Type B pancreatic cell (in vitro differentiated cells): Measurements from ENCODE around the gene CKAP2L. TPM values are rescaled to one million over a fixed set of nuclear protein-coding genes. Genes with fewer than 3 reads are reported as not detected.

Experiments
- DNase-seq: peaks from one replicate; pipeline ENCODE4 v3.0.0; 2021; ENCODE audit warnings: mixed read lengths; ENCODE audit not compliant: unreplicated experiment; ENCODE audit errors: extremely low spot score
- H3K27ac Mint-ChIP-seq: 2 replicates; pipeline ENCODE4 v1.8.0; 2021; ENCODE audit warnings: mild to moderate bottlenecking, mixed read lengths
- H3K27me3 Mint-ChIP-seq: 2 replicates; pipeline ENCODE4 v1.8.0; 2021; ENCODE audit warnings: mixed read lengths
- H3K36me3 Mint-ChIP-seq: 2 replicates; pipeline ENCODE4 v1.8.0; 2021; ENCODE audit warnings: mixed read lengths
- H3K4me1 Mint-ChIP-seq: one replicate; pipeline ENCODE4 v1.8.0; 2021; ENCODE audit warnings: mixed read lengths; ENCODE audit not compliant: unreplicated experiment
- H3K4me3 Mint-ChIP-seq: 2 replicates; pipeline ENCODE4 v1.8.0; 2021; ENCODE audit warnings: mild to moderate bottlenecking, mixed read lengths
- H3K9me3 Mint-ChIP-seq: 2 replicates; pipeline ENCODE4 v1.8.0; 2021; ENCODE audit warnings: mixed read lengths
- CTCF ChIP-seq: fragments of 200-600 bp; sonication (generic); conservative IDR thresholded peaks from 2 replicates; pipeline ENCODE4 v1.5.0; 2021; ENCODE audit warnings: antibody characterized with exemption, mild to moderate bottlenecking
- total RNA-seq: library from RNA; stranded (reverse); gene quantifications from 2 replicates; pipeline ENCODE4 v1.2.1, GENCODE V29; 2021; ENCODE audit warnings: low replicate concordance

The CKAP2L gene
- total RNA-seq, 1 donor from 2014 or later, result 25.4 TPM

GRCh38 chr2:112776113-112776512 is 11.7 kb upstream of the CKAP2L start:
- Mint-ChIP-seq H3K9me3 (no peaks in the 10 kb centered on the region), H3K4me3 (no peak overlapping the region), H3K27me3 (no peaks in the 10 kb centered on the region), H3K4me1 (peaks cover 15% of the 10 kb centered on the region), H3K27ac (no peak overlapping the region), H3K36me3 (no peaks in the 10 kb centered on the region)
- no peak for TF ChIP-seq CTCF
- DNase-seq, result no peak

- Mint-ChIP-seq H3K9me3 (no peaks in the 10 kb centered on the region), H3K4me3 (no peak overlapping the region), H3K4me1 (peaks cover 15% of the 10 kb centered on the region), H3K36me3 (no peaks in the 10 kb centered on the region), H3K27ac (no peak overlapping the region), H3K27me3 (no peaks in the 10 kb centered on the region)
- no peak for TF ChIP-seq CTCF
- DNase-seq, result no peak
These were observed 10.3 kb upstream of the CKAP2L start for GRCh38 chr2:112774536-112775285.

- no peak overlapping the region for H3K27ac Mint-ChIP-seq
- no peak for DNase-seq
- no peak overlapping the region for H3K4me3 Mint-ChIP-seq
- TF ChIP-seq CTCF, result no peak
- no peaks in the 10 kb centered on the region for H3K27me3 Mint-ChIP-seq
- peaks cover 15% of the 10 kb centered on the region for H3K4me1 Mint-ChIP-seq
- H3K36me3 Mint-ChIP-seq, result no peaks in the 10 kb centered on the region
- no peaks in the 10 kb centered on the region for H3K9me3 Mint-ChIP-seq
These were observed 9.1 kb upstream of the CKAP2L start for GRCh38 chr2:112773556-112773955.

- no peaks in the 10 kb centered on the region for H3K36me3 Mint-ChIP-seq
- peaks cover 15% of the 10 kb centered on the region for H3K4me1 Mint-ChIP-seq
- no peak for DNase-seq
- H3K4me3 Mint-ChIP-seq, result no peak overlapping the region
- H3K27me3 Mint-ChIP-seq, result no peaks in the 10 kb centered on the region
- H3K9me3 Mint-ChIP-seq, result no peaks in the 10 kb centered on the region
- no peak overlapping the region for H3K27ac Mint-ChIP-seq
- no peak for TF ChIP-seq CTCF
These were observed 8.6 kb upstream of the CKAP2L start for GRCh38 chr2:112772911-112773475.

GRCh38 chr2:112772322-112772721 is 7.9 kb upstream of the CKAP2L start:
- DNase-seq, result no peak
- no peak overlapping the region for H3K4me3 Mint-ChIP-seq
- no peak for TF ChIP-seq CTCF
- no peaks in the 10 kb centered on the region for H3K9me3 Mint-ChIP-seq
- H3K4me1 Mint-ChIP-seq, result peaks cover 17% of the 10 kb centered on the region
- no peaks in the 10 kb centered on the region for H3K27me3 Mint-ChIP-seq
- H3K36me3 Mint-ChIP-seq, result no peaks in the 10 kb centered on the region
- H3K27ac Mint-ChIP-seq, result no peak overlapping the region
